HCT116 (cell line): ENCODE measurements around the gene EYA2. TPM values are rescaled to one million over a fixed set of nuclear protein-coding genes. Genes with fewer than 3 reads are reported as not detected.

Experiments used
- ATAC-seq: fragments of 200-7000 bp; cut with Tn5 transposase; 2 replicates; pipeline ENCODE4 v1.9.1; 2020; ENCODE audit warnings: mild to moderate bottlenecking, moderate library complexity
- BruUV-seq: library from RNA; stranded (reverse); fragments of 400-500 nt; replicated peaks from 2 replicates; lab custom pipeline; 2021; lab: Mats Ljungman, UMichigan
- CTCF ChIA-PET: fragments of 300-600 bp; sonication (Branson Sonifier 250); formaldehyde crosslinking; loops from one replicate; lab custom pipeline; 2021; ENCODE audit warnings: antibody characterized with exemption; lab: Charles Lee
- POLR2A ChIA-PET: fragments of 300-600, 350-600 bp; sonication (Branson Sonifier 250); formaldehyde crosslinking; loops from one replicate; lab custom pipeline; 2021; ENCODE audit warnings: antibody characterized with exemption; lab: Charles Lee
- RAD21 ChIA-PET, 2 experiments: fragments of 300-600 bp; sonication (Branson Sonifier 250); formaldehyde crosslinking; loops; one replicate each; lab custom pipeline; 2023; ENCODE audit warnings: low total read pairs in 2 of 2; ENCODE audit not compliant: uncharacterized antibody in 2 of 2, unreplicated experiment in 2 of 2, low non-redundant PET in 1 of 2; lab: Charles Lee
- DNase-seq: peaks from one replicate; pipeline ENCODE4 v3.0.0-alpha.2; 2010; ENCODE audit warnings: low read depth, low spot score
- H2AFZ ChIP-seq: fragments of 200-600 bp; shearing (Covaris generic), sonication (generic); 2 replicates; pipeline ENCODE4 v1.6.1; 2017; ENCODE audit warnings: low read depth, mixed run types, mixed read lengths, antibody characterized with exemption, low read length; ENCODE audit not compliant: poor library complexity, severe bottlenecking
- H3K27ac ChIP-seq: 2 replicates; pipeline ENCODE4 v1.5.1; 2012; ENCODE audit warnings: low read depth, low read length
- H3K27me3 ChIP-seq: fragments of 200-600 bp; sonication (generic); 2 replicates; pipeline ENCODE4 v1.6.1; 2016; ENCODE audit warnings: mixed run types, low read length, mixed read lengths; ENCODE audit not compliant: insufficient read depth
- H3K36me3 ChIP-seq, 2 experiments: fragments of 200-500 bp in 1 of 2; fragments of 200-600 bp in 1 of 2; sonication (Bioruptor generic) in 1 of 2; sonication (generic) in 1 of 2; 2 replicates each; pipeline versions ENCODE4 v1.5.1 to v1.6.1; 2014 to 2016; ENCODE audit warnings: low read length in 2 of 2, inconsistent platforms in 1 of 2, mixed read lengths in 1 of 2, mixed run types in 1 of 2; ENCODE audit not compliant: insufficient read depth in 2 of 2, control insufficient read depth in 1 of 2
- H3K4me1 ChIP-seq, 2 experiments: fragments of 200-600 bp in 1 of 2; sonication (generic) in 1 of 2; 2 replicates each; pipeline versions ENCODE4 v1.5.1 to v1.6.1; 2012 to 2017; ENCODE audit warnings: low read length in 2 of 2, inconsistent platforms in 1 of 2, mild to moderate bottlenecking in 1 of 2, mixed read lengths in 1 of 2, mixed run types in 1 of 2, moderate library complexity in 1 of 2; ENCODE audit not compliant: insufficient read depth in 2 of 2, control insufficient read depth in 1 of 2
- H3K4me2 ChIP-seq: fragments of 200-600 bp; sonication (generic); 2 replicates; pipeline ENCODE4 v1.6.1; 2017; ENCODE audit warnings: mixed run types, low read length, mixed read lengths
- H3K4me3 ChIP-seq, 2 experiments: fragments of 200-600 bp in 1 of 2; sonication (generic) in 1 of 2; replicated peaks in 1 of 2; 2 replicates each; pipeline ENCODE4 v1.5.1; 2011 to 2016; ENCODE audit warnings: low read length in 2 of 2, control low read depth in 1 of 2, low read depth in 1 of 2, mild to moderate bottlenecking in 1 of 2, mixed read lengths in 1 of 2, mixed run types in 1 of 2
- H3K79me2 ChIP-seq: fragments of 200-600 bp; sonication (generic); 2 replicates; pipeline ENCODE4 v1.6.1; 2017; ENCODE audit warnings: mild to moderate bottlenecking, mixed run types, low read length, moderate library complexity, mixed read lengths; ENCODE audit not compliant: insufficient read depth
- H3K9ac ChIP-seq: fragments of 200-600 bp; sonication (generic); 2 replicates; pipeline ENCODE4 v1.6.1; 2016; ENCODE audit warnings: low read length, mixed read lengths
- H3K9me2 ChIP-seq: fragments of 200-600 bp; sonication (generic), shearing (Covaris generic); 2 replicates; pipeline ENCODE4 v1.6.1; 2017; ENCODE audit warnings: mixed run types, mild to moderate bottlenecking, moderate library complexity; ENCODE audit not compliant: insufficient read depth
- H3K9me3 ChIP-seq, 2 experiments: fragments of 200-500 bp in 1 of 2; fragments of 200-600 bp in 1 of 2; sonication (Bioruptor generic) in 1 of 2; sonication (generic) in 1 of 2; 2 replicates each; pipeline ENCODE4 v1.6.1; 2014 to 2017; ENCODE audit warnings: low read length in 2 of 2, mixed read lengths in 2 of 2, inconsistent platforms in 1 of 2, low read depth in 1 of 2, mild to moderate bottlenecking in 1 of 2, mixed run types in 1 of 2, moderate library complexity in 1 of 2; ENCODE audit not compliant: control insufficient read depth in 1 of 2, insufficient read depth in 1 of 2
- H4K20me1 ChIP-seq: fragments of 200-600 bp; sonication (generic), shearing (Covaris generic); 2 replicates; pipeline ENCODE4 v1.6.1; 2017; ENCODE audit warnings: mixed run types, mild to moderate bottlenecking, moderate library complexity; ENCODE audit not compliant: insufficient read depth
- ATF3 ChIP-seq: IDR thresholded peaks from 2 replicates; pipeline ENCODE4 v1.6.1; 2012
- CBX3 ChIP-seq: IDR thresholded peaks from 2 replicates; pipeline ENCODE4 v1.6.1; 2012; ENCODE audit warnings: low read depth
- CEBPB ChIP-seq: IDR thresholded peaks from 2 replicates; pipeline ENCODE4 v1.6.1; 2012; ENCODE audit warnings: low read depth
- EGR1 ChIP-seq: IDR thresholded peaks from 2 replicates; pipeline ENCODE4 v1.6.1; 2012; ENCODE audit warnings: low read depth
- EZH2 ChIP-seq: fragments of 200-600 bp; sonication (generic); IDR thresholded peaks from 2 replicates; pipeline ENCODE4 v1.6.1; 2017; ENCODE audit warnings: antibody characterized with exemption, mixed run types
- FOSL1 ChIP-seq: IDR thresholded peaks from 2 replicates; pipeline ENCODE4 v1.6.1; 2012; ENCODE audit warnings: low read depth
- JUND ChIP-seq: IDR thresholded peaks from 2 replicates; pipeline ENCODE4 v1.6.1; 2012
- MAX ChIP-seq: IDR thresholded peaks from 2 replicates; pipeline ENCODE4 v1.6.1; 2012
- POLR2A ChIP-seq: IDR thresholded peaks from 2 replicates; pipeline ENCODE4 v1.7.0; 2011; ENCODE audit warnings: borderline replicate concordance; ENCODE audit not compliant: insufficient read depth, insufficient read length; ENCODE audit errors: extremely low read depth
- POLR2AphosphoS5 ChIP-seq: IDR thresholded peaks from 2 replicates; pipeline ENCODE4 v1.6.1; 2011; ENCODE audit warnings: mild to moderate bottlenecking, low read depth, low read length, moderate library complexity
- RAD21 ChIP-seq: IDR thresholded peaks from 2 replicates; pipeline ENCODE4 v1.6.1; 2012; ENCODE audit warnings: low read depth, mild to moderate bottlenecking
- REST ChIP-seq: IDR thresholded peaks from 2 replicates; pipeline ENCODE4 v1.6.1; 2012; ENCODE audit warnings: low read depth
- SIN3A ChIP-seq: IDR thresholded peaks from 2 replicates; pipeline ENCODE4 v1.6.1; 2012; ENCODE audit warnings: low read depth
- SP1 ChIP-seq: IDR thresholded peaks from 2 replicates; pipeline ENCODE4 v1.6.1; 2012; ENCODE audit warnings: low read depth
- SRF ChIP-seq: IDR thresholded peaks from 2 replicates; pipeline ENCODE4 v1.6.1; 2012; ENCODE audit warnings: low read depth
- TCF7L2 ChIP-seq: IDR thresholded peaks from 2 replicates; pipeline ENCODE4 v1.7.0; 2011; ENCODE audit warnings: borderline replicate concordance, inconsistent platforms; ENCODE audit not compliant: insufficient read depth, insufficient read length; ENCODE audit errors: extremely low read depth
- ZBTB33 ChIP-seq: IDR thresholded peaks from 2 replicates; pipeline ENCODE4 v1.6.1; 2011; ENCODE audit warnings: mild to moderate bottlenecking, low read length, moderate library complexity; ENCODE audit not compliant: insufficient replicate concordance; ENCODE audit errors: extremely low read depth
- ZNF274 ChIP-seq: fragments of 200-500 bp; sonication (Bioruptor generic); IDR thresholded peaks from 2 replicates; pipeline ENCODE4 v1.6.1; 2014; ENCODE audit warnings: mild to moderate bottlenecking, low read depth, low read length, inconsistent platforms
- intact Hi-C: fragments of 100-400 bp; cut with micrococcal nuclease; formaldehyde crosslinking; loops from 2 replicates; pipeline ENCODE4 v1.10.0; 2022
- total RNA-seq: library from RNA; stranded (reverse); gene quantifications from one replicate; pipeline ENCODE4 v1.2.1, GENCODE V29; 2021; ENCODE audit not compliant: unreplicated experiment

EYA2 gene
- total RNA-seq, 1 experiment from 2014 or later = not detected

- Histone ChIP-seq H3K79me2 (no peaks in the 10 kb centered on the region), H3K4me2 (no peak overlapping the region), H3K9me3 (no peaks in the 10 kb centered on the region), H3K27me3 (peaks cover 22% of the 10 kb centered on the region), H3K9ac (no peak overlapping the region), H3K4me1 (no peaks in the 10 kb centered on the region), H4K20me1 (no peaks in the 10 kb centered on the region), H3K9me2 (no peaks in the 10 kb centered on the region), H3K4me3 (no peak overlapping the region), H2AFZ (no peak overlapping the region), H3K27ac (no peak overlapping the region), H3K36me3 (no peaks in the 10 kb centered on the region)
- BruUV-seq = no TSS peak
- CTCF ChIA-PET = no interaction called here
- no peak for TF ChIP-seq MAX
- no peak for TF ChIP-seq JUND
- no peak for TF ChIP-seq FOSL1
- no peak for TF ChIP-seq ZNF274
- TF ChIP-seq SP1 = no peak
- TF ChIP-seq EGR1 = no peak
- no peak for TF ChIP-seq TCF7L2
- TF ChIP-seq ZBTB33 = no peak
- no peak for TF ChIP-seq CBX3
- no peak for TF ChIP-seq POLR2A
- TF ChIP-seq CEBPB = no peak
- TF ChIP-seq POLR2AphosphoS5 = no peak
- TF ChIP-seq SIN3A = no peak
- no peak for TF ChIP-seq SRF
- no peak for TF ChIP-seq ATF3
- TF ChIP-seq EZH2 = no peak
- TF ChIP-seq REST = no peak
- TF ChIP-seq RAD21 = no peak
- RAD21 ChIA-PET = no interaction called here
- intact Hi-C loops = no loop called here
- DNase-seq = no peak
- ATAC-seq = no peak
- POLR2A ChIA-PET = no interaction called here
Measured at GRCh38 chr20:46999801-47000465, 105.3 kb downstream of the EYA2 start.
